HuH-7 (cell line): ENCODE measurements around the gene ADAMTS15.

ENCODE experiments used
- DNase-seq: peaks from one replicate; pipeline ENCODE4 v3.0.0; 2011; ENCODE audit warnings: low spot score

Gene ADAMTS15, protein sequence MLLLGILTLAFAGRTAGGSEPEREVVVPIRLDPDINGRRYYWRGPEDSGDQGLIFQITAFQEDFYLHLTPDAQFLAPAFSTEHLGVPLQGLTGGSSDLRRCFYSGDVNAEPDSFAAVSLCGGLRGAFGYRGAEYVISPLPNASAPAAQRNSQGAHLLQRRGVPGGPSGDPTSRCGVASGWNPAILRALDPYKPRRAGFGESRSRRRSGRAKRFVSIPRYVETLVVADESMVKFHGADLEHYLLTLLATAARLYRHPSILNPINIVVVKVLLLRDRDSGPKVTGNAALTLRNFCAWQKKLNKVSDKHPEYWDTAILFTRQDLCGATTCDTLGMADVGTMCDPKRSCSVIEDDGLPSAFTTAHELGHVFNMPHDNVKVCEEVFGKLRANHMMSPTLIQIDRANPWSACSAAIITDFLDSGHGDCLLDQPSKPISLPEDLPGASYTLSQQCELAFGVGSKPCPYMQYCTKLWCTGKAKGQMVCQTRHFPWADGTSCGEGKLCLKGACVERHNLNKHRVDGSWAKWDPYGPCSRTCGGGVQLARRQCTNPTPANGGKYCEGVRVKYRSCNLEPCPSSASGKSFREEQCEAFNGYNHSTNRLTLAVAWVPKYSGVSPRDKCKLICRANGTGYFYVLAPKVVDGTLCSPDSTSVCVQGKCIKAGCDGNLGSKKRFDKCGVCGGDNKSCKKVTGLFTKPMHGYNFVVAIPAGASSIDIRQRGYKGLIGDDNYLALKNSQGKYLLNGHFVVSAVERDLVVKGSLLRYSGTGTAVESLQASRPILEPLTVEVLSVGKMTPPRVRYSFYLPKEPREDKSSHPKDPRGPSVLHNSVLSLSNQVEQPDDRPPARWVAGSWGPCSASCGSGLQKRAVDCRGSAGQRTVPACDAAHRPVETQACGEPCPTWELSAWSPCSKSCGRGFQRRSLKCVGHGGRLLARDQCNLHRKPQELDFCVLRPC

GRCh38 chr11:130448416-130449309, at the start of gene ADAMTS15:
TSS of gene ADAMTS15 (plus strand) at chr11:130448645. CDS start at chr11:130448974, 329 bp downstream.
- no peak for DNase-seq

- DNase-seq, result no peak
Measured at GRCh38 chr11:130399196-130399595, 49.2 kb upstream of the ADAMTS15 start.

DNA sequence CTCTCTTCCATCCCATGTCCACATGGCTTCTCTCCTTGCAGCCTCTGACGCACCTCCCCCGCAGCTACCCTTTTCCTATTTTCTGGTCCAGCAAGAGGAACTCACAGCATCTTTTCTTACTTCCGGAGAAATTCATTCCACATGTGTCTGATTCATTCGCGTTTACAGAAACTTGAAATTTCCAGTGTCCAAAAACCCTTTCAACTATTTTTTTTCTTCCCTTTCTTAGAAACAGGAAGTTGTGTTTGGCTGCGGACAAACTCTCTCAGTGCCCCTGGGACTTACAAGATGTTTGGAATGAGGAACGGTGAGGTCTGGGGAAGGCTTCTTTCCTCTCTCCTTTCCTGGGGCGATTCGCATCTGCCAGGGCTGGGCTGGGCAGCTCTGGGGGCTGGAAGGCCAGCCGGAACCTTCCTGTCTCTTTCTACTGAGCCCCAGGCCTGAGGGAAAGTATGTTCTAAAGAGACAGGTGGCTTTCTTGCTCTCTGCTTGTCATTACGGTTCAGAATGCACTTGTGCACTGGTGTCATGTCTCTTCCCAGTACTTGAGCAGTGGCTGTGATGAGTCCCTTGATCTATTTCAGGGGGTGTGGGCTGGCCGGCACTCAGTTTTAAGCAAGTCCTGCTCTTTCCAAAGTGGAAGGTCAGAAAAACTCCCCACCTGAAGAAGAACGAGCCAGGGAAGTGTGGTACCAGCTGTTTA, 47.5 kb upstream of the ADAMTS15 start:
- no peak for DNase-seq

- DNase-seq, result no peak
Measured at GRCh38 chr11:130402570-130402969, 45.9 kb upstream of the ADAMTS15 start.

GRCh38 chr11:130403271-130403804, 45.1 kb upstream of the ADAMTS15 start:
- no peak for DNase-seq

DNA sequence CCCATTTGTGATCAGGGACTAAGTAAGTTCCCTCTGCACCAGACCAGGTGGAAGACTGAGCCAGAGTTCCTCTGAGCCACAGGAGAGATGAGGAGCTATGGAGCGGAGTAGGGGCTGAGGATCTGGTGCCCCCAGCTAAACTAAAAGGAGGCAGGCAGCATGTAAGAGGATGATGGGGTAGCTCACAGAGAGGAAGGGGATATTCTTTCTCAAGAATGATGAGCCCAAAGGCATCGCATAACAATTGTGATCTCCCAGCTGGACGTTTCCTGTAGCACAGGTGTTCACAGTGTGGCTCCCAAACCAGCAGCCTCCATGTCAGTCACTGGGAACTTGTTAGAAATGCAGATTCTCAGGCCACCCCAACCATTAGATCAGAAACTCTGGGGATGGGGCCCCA, 44.5 kb upstream of the ADAMTS15 start:
- DNase-seq, result no peak

DNA sequence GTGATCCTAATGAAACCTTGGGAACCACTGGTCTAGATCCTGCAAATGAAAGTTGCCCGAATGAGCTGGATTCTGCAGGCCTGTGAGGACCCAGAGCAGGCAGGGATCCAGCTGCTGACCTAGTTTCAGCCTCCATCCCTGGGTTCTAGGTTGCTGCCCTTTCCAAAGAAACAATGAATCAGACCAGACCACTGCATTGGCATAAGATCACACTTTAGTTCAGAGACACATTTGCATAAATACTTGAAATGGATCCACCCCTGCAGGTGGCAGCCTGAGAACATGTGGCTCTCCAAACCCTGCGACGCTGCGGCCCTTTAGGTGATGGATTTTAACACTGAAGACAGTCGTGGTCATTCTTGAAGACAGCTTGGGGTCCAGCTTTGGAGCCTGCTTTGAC, 43.7 kb upstream of the ADAMTS15 start:
- no peak for DNase-seq

- DNase-seq, result no peak
Measured at GRCh38 chr11:130405428-130405827, 43.0 kb upstream of the ADAMTS15 start.

- no peak for DNase-seq
Measured at GRCh38 chr11:130407978-130408377, 40.5 kb upstream of the ADAMTS15 start.

GRCh38 chr11:130408401-130408890, 40.0 kb upstream of the ADAMTS15 start:
- DNase-seq, result no peak

DNA sequence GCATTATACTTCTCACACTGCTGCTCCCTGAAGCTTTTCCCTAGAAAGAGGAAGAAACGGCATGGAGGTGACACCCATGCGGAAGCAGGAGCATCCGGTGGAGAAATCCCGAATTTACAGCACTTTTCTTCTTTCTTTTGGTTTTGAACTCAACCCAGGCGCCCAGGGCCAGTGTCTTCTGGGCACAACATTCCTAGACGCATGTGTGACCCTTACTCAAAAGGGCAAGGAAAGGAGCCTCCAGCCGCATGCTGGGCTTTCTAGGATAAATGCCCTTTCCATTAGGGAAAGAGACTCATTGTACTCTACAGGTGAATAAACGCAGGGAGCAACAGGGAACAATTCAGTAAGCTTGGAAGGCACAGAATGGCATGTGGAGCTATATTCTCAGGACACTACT, 39.5 kb upstream of the ADAMTS15 start:
- DNase-seq, result no peak

GRCh38 chr11:130409594-130410388, 38.7 kb upstream of the ADAMTS15 start:
- no peak for DNase-seq

GRCh38 chr11:130411223-130411622, 37.2 kb upstream of the ADAMTS15 start:
- DNase-seq, result no peak

GRCh38 chr11:130413405-130414106, 34.9 kb upstream of the ADAMTS15 start:
- DNase-seq, result no peak

- no peak for DNase-seq
Measured at GRCh38 chr11:130414107-130415080, 34.1 kb upstream of the ADAMTS15 start.

DNA sequence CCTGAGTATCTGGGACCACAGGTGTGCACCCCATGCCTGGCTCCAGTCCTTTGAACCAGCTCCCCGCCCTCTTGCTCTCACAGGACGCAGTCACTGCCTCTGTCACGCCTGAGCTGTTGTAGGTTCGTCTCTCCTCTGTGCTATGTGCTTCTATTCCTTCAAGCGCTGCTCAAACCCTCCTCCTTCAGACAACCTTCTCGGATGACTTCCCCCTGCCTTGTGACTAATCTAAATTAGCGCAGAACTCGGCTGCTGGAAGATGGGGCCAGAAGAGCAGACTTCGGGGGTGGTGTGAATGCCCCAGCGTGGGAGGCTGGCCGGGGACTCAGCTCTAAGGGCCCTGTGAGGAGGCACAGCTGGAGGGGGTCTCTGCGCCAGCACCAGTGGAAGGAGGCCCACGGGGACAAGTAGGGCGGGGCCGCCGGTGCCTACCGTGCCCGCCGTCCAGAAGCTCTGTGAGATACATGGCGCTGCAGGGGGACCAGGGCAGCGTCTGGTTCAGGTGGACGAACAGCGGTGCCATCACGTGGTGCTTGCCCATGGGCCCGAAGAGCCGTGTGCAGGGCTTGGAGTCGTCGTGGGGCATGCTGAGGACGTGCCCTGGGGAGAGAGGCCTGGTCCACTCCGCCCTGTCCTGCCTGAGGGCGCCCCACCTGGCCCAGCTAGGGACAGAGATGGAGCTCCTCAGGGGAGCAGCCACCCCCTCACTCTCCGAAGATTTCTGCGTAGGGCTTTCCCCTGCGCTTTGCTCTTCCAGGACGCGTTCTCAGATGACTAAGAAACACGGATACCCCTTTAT, 32.5 kb upstream of the ADAMTS15 start:
- DNase-seq, result no peak

- DNase-seq, result no peak
Measured at GRCh38 chr11:130416530-130416882, 31.9 kb upstream of the ADAMTS15 start.
